ENCODE measurements around the gene GLCCI1.

GRCh38 chr7:7964250-7964649 lies 4.3 kb upstream of the GLCCI1 start:
- TF ChIP-seq, protein P1, sequence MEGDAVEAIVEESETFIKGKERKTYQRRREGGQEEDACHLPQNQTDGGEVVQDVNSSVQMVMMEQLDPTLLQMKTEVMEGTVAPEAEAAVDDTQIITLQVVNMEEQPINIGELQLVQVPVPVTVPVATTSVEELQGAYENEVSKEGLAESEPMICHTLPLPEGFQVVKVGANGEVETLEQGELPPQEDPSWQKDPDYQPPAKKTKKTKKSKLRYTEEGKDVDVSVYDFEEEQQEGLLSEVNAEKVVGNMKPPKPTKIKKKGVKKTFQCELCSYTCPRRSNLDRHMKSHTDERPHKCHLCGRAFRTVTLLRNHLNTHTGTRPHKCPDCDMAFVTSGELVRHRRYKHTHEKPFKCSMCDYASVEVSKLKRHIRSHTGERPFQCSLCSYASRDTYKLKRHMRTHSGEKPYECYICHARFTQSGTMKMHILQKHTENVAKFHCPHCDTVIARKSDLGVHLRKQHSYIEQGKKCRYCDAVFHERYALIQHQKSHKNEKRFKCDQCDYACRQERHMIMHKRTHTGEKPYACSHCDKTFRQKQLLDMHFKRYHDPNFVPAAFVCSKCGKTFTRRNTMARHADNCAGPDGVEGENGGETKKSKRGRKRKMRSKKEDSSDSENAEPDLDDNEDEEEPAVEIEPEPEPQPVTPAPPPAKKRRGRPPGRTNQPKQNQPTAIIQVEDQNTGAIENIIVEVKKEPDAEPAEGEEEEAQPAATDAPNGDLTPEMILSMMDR (IDR thresholded peaks at IDR 0.05), result no peak
- no peak for TF ChIP-seq POLR2A (IDR thresholded peaks at IDR 0.05)
